Measurements from ENCODE around the gene MRPL20. TPM values are rescaled to one million over a fixed set of nuclear protein-coding genes. Genes with fewer than 3 reads are reported as not detected.

Gene MRPL20
- 286 and 336 TPM in 2 replicates for total RNA-seq (2014; rRNA removed; shearing (Covaris generic))

DNA sequence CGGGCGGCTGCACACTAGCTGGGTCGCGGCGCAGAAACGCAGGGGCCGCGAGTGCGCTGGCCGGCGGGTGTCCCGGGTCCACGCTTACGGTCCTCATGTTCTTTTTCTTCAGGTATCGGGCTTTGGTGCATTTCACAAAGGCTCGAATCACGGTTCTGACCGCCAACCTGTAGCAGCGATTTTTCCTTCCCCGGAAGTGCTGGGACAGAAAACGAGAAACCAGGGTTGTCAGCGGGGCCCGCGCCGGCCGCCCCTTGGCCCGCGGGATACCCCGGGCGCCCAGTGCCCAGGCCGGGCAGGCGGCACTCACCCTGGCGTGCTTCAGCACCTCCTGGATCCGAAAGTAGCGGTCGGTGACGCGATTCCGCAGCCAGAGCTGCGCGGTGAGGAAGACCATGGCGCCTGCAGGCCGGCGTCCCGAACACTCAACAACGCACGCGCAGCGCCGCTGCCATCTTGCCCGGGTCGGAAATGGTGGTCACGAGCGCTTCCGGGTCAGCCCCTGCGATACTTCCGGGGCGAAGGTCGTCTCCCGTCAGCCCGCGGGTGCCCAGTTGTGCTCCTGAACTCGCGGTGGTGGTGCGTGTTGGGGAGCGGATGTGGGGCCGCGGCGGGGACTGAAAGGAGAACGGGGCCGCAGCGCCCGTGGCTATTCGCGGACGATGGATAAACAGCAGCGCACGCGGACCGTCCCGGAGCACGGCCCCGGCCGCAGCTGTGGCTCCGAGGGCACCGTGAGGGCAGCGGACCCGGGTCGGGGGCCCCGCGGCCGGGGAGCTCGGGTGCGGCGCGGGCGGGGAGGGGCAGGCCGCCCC, at the start of gene MRPL20:
Gene MRPL20, minus strand, starts transcription at position 473 of the 815 bp plus-strand sequence. Its CDS starts 76 bp downstream, at position 397.

DNA sequence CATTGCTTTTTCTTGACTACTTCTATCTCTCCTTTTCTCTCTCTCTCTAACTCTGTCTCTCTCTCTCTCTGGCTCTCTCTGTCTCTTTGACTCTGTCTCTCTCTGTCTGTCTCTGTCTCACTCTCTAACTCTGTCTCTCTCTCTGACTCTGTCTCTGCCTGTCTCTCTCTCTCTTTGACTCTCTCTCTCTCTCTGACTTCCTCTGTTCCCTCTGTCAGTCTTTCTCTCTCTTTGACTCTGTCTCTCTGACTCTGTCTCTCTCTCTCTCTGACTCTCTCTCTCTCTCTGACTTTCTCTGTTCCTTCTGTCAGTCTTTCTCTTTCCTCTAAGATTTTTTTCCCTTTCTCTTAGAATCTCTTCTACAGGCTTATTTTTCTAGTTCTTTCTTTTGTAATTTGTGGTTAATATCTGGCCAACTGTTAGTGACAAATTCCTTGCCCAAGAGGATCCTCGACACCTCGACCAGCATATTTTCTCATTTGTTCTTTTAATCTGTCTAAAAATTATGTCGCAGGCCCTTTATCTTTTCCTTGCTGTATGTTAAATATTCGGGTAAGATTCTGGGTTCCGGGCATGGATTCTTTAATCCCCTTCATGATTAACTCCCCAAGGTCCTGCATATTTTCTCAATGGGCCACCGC, 42.1 kb upstream of the MRPL20 start, which contains the start of gene ATAD3C:
Gene ATAD3C, plus strand, starts transcription at position 591 of the 641 bp plus-strand sequence. CDS start 995 bp downstream, outside the sequence.

DNA sequence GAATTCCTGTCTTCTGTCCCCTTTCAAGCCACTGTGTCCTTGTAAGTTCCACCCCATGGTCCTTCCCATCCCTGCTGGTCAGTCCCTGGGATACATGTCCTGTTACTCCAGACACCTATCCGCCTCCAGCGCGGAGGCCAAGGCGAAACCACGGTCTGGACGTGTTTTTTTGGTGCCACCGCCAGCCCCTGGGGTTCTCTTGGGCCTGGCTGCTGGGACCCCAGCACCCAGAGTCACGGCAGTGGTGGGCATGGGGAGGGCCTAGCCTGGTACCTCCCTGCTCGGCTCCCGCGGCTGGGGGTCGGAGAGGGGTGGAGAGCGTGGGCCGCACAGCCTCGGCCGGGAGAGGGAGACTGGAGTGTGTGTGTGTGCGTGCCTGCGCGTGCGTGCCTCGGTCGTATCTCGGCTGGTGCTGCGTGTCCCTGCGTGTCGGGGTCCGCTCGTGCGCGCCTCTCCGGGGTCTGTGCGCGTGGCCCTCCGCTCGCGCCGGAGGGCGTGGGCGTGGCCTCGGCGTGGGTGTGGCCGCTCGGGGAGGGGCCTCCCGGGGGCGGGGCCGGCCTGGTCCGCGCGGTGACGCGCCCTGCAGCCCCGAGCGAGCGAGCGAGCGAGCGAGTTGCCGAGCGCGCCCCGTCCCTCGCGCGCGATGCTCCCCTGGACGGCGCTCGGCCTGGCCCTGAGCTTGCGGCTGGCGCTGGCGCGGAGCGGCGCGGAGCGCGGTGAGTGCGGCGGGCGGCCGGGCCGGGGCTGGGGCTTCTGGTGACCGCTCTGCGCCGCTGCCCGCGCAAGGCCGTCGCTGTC, 28.2 kb upstream of the MRPL20 start, which contains the start of gene VWA1:
Gene VWA1, plus strand, starts transcription at position 585 of the 798 bp plus-strand sequence. Its CDS starts 59 bp downstream, at position 644.

DNA sequence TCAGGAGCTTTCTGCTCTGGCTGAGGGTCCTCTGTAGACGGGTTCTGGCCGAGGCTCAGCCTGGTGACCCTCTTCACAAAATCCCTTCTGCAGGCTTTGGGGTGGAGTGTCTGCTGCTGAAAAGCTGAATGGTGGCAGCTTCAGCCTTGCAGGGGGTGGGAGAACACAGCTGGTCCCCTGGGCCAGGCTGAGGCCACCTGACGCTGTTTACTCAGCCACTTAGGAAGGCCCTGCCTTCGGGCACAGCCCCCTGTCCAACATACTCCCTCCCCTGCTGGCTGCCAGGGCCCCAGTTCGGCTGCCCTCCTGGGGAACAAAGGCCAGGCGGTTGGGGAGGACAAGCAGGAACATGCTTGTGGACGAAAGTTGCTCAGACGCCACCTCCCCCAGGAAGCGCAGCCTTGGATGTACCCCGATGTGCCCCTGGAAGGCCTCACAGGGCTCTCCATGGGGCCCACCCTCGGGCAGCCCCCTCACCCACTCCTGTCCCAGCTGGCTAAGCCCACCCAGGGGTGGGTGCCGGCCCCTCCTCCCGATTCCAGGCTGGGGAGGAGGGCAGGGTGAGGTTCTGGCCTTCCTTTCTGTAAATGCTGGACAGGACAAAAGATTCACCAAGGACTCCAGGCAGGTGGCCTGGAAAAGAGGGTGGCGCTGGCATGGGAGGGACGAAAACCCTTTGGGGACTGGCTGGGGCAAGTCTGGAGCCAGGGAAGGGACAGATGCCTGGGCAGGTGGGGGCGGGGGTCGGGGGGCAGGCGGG, 14.2 kb upstream of the MRPL20 start, which contains the start of gene ANKRD65:
Gene ANKRD65, minus strand, starts transcription at position 130 of the 760 bp plus-strand sequence. CDS start 271 bp downstream, outside the sequence.

DNA sequence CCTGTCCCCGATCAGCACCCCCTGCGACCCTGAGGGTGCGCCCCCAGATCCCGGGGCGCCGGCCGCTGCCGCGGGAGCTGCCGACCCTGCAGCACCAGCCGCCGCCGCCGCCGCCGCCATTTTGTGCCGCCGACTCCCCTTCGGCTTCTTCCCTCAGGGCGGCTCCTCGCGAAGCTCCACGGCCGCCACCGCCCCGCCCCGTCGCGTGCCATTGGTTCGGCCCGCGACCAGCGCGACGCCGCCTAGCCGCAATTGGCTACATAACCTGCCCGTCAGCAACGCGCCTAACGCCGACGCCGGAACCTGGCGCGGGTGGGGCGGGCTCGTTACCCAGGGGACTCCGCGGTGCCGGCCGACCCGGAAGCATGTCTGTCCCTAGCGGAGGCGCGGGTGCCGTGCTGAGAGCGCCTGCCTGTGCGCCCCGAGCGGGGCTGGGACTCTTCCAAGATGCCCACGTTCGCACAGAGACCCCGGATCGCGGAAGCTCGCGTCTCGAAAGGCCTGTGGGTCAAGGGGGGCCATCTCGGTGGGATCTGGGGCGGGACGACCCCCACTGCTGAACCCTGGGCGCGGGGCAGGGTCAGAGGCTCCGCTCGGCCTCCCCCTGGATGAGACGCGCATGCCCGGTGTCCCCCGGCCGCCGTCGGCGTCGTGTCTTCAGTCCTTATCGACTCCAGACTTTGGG, 7.8 kb downstream of the MRPL20 start, which contains the start of gene CCNL2:
Gene CCNL2, minus strand, starts transcription at position 149 of the 685 bp plus-strand sequence. Its CDS starts 29 bp downstream, at position 120.

DNA sequence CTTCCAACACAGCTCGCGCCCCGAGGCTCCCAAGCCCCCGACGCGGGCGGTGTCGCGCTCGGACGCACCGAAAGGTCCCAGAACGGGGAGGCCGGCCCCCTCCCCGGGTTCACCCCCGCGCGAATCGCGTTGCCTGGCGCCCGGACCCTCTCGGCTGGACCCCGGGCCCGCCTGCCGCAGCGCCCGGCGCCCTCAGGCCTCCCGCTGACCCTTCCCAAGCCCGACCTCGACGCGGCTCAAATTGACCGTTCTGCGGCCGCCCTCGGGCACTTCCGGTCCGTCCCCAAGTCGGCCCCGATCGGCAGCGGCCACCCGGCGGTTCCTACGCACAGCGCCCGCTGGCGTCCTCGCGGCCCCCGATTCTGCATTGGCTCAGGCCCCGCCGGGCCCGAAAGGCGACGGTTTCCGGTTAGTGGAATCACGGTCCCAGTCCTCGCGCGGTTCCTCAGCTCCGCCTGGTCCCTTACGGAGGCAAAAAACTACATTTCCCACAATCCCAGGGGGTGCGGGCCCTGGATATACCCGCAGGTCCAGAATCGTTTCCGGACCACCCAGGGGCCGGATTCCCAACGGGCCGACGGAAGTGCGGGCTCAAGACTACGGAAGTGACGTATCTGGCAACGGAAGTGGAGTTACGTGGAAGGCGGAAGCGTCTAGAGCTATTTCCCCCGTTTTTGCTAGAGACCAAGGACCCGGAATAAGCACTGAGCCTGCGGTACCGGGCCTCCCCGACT, 32.0 kb downstream of the MRPL20 start, which contains the start of gene AURKAIP1:
Gene AURKAIP1, minus strand, starts transcription at position 279 of the 734 bp plus-strand sequence. CDS start 451 bp downstream, outside the sequence.

DNA sequence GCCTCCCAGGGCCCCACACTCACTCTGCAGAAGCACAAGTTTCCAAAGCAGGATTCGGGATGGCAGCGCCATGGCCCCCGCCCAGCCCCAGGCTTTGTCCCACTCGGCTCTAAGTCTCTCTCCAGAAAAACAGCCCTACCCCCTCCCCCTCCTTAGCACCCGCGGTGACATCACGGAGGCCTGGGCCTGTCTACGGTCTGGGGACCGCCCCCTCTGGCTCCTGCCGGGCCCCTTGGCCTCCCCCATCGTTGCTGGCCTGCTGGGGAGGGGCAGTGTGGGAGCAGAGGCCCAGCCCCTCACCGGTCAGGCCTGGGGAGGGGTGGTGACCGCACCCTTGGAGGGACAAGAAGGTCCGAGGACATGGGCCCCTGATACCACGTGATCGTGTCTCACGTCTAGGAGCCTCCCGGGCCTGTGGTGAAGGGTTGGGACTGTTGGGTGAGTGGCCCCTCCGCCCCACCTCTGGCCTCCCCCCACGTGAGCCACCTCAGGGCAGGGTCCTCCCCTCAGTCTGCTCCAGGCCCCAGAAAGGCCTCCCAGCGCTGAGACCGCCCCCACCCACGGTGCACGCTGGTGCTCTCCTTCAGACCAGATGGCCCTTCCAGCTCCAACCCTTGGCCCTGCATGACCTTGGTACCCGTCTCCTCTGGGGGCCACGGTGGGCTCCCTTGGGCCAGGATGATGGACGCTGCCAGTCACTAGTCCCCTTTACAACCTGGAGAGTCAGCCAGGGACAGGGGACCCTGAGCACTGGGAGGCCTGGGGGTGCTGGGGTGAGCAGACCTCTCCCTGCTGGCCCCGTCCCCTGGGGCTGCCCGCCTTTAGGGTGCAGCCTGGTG, 48.4 kb downstream of the MRPL20 start, which contains the start of gene MXRA8:
Gene MXRA8, minus strand, starts transcription at position 123 of the 839 bp plus-strand sequence. Its CDS starts 51 bp downstream, at position 72.

Other genes starting within 250 kb of the MRPL20 start
- gene TTLL10, start 233.4 kb downstream of the MRPL20 start, total RNA-seq (2014; rRNA removed; shearing (Covaris generic)) = not detected in 2 replicates
- gene TNFRSF18, start 200.7 kb downstream of the MRPL20 start, total RNA-seq (2014; rRNA removed; shearing (Covaris generic)) = not detected in 2 replicates
- gene TNFRSF4, start 193.1 kb downstream of the MRPL20 start, total RNA-seq (2014; rRNA removed; shearing (Covaris generic)) = not detected in 2 replicates
- gene SDF4, start 175.3 kb downstream of the MRPL20 start, total RNA-seq (2014; rRNA removed; shearing (Covaris generic)) = 86.0 and 88.9 TPM in 2 replicates
- 28.7 and 31.5 TPM in 2 replicates for gene B3GALT6, start 175.1 kb downstream of the MRPL20 start, total RNA-seq (2014; rRNA removed; shearing (Covaris generic))
- 2.5 and 7.0 TPM in 2 replicates for gene C1QTNF12, start 160.6 kb downstream of the MRPL20 start, total RNA-seq (2014; rRNA removed; shearing (Covaris generic))
- 97.6 and 120 TPM in 2 replicates for gene UBE2J2, start 133.4 kb downstream of the MRPL20 start, total RNA-seq (2014; rRNA removed; shearing (Covaris generic))
- gene SCNN1D, start 126.9 kb downstream of the MRPL20 start, total RNA-seq (2014; rRNA removed; shearing (Covaris generic)) = 1.2 and 2.1 TPM in 2 replicates
- gene ACAP3, start 99.4 kb downstream of the MRPL20 start, total RNA-seq (2014; rRNA removed; shearing (Covaris generic)) = 30.1 and 39.1 TPM in 2 replicates
- 34.9 and 47.2 TPM in 2 replicates for gene PUSL1, start 98.7 kb downstream of the MRPL20 start, total RNA-seq (2014; rRNA removed; shearing (Covaris generic))
- gene INTS11, start 82.6 kb downstream of the MRPL20 start, total RNA-seq (2014; rRNA removed; shearing (Covaris generic)) = 138 and 141 TPM in 2 replicates
- gene CPTP, start 82.5 kb downstream of the MRPL20 start, total RNA-seq (2014; rRNA removed; shearing (Covaris generic)) = 18.9 and 23.5 TPM in 2 replicates
- 0.30 and 0.56 TPM in 2 replicates for gene TAS1R3, start 76.0 kb downstream of the MRPL20 start, total RNA-seq (2014; rRNA removed; shearing (Covaris generic))
- 115 TPM in 2 replicates for gene DVL1, start 57.9 kb downstream of the MRPL20 start, total RNA-seq (2014; rRNA removed; shearing (Covaris generic))
- 0.77 TPM in 1 of 2 replicates, not detected in the other for gene MXRA8, start 48.7 kb downstream of the MRPL20 start, total RNA-seq (2014; rRNA removed; shearing (Covaris generic))
- 307 and 311 TPM in 2 replicates for gene AURKAIP1, start 32.1 kb downstream of the MRPL20 start, total RNA-seq (2014; rRNA removed; shearing (Covaris generic))
- 221 and 241 TPM in 2 replicates for gene CCNL2, start 8.0 kb downstream of the MRPL20 start, total RNA-seq (2014; rRNA removed; shearing (Covaris generic))
- gene ANKRD65, start 14.0 kb upstream of the MRPL20 start, total RNA-seq (2014; rRNA removed; shearing (Covaris generic)) = not detected in 2 replicates
- 1.9 and 4.9 TPM in 2 replicates for gene VWA1, start 28.4 kb upstream of the MRPL20 start, total RNA-seq (2014; rRNA removed; shearing (Covaris generic))
- gene ATAD3C, start 42.4 kb upstream of the MRPL20 start, total RNA-seq (2014; rRNA removed; shearing (Covaris generic)) = not detected in 2 replicates
- gene ATAD3B, start 64.5 kb upstream of the MRPL20 start, total RNA-seq (2014; rRNA removed; shearing (Covaris generic)) = 52.9 and 59.0 TPM in 2 replicates
- gene ATAD3A, start 104.9 kb upstream of the MRPL20 start, total RNA-seq (2014; rRNA removed; shearing (Covaris generic)) = 102 and 114 TPM in 2 replicates
- gene TMEM240, start 133.3 kb upstream of the MRPL20 start, total RNA-seq (2014; rRNA removed; shearing (Covaris generic)) = 0.27 TPM in 1 of 2 replicates, not detected in the other
- 106 and 107 TPM in 2 replicates for gene SSU72, start 167.6 kb upstream of the MRPL20 start, total RNA-seq (2014; rRNA removed; shearing (Covaris generic))
- gene FNDC10, start 192.8 kb upstream of the MRPL20 start, total RNA-seq (2014; rRNA removed; shearing (Covaris generic)) = 3.6 and 6.1 TPM in 2 replicates
- gene MIB2, start 208.2 kb upstream of the MRPL20 start, total RNA-seq (2014; rRNA removed; shearing (Covaris generic)) = 56.6 and 59.9 TPM in 2 replicates
- gene MMP23B, start 224.9 kb upstream of the MRPL20 start, total RNA-seq (2014; rRNA removed; shearing (Covaris generic)) = 0.08 and 1.4 TPM in 2 replicates

All from A375 (cell line).